ENCODE measurements around the gene PARVA. TPM values are rescaled to one million over a fixed set of nuclear protein-coding genes. Genes with fewer than 3 reads are reported as not detected.
A peak's percentile ranks its signal among the peaks of the same experiment; 100 is the strongest.

Gene PARVA
- total and polyA plus RNA-seq, 9 of the 15 experiments (the other 6 are each of a cell fraction or from before 2014, with no cell fraction given) = 0.11 TPM; not detected in 8

GRCh38 chr11:12409621-12410005 is 32.2 kb downstream of the PARVA start:
- no peak overlapping the region for H3K4me3 ChIP-seq
- intact Hi-C loops (cut with micrococcal nuclease) = loop anchor here (1.0 to 10.0 kb wide), 4 partner anchors 23 to 403 kb away; no protein-coding TSS in a partner anchor
- 3% methylated on average over 3 of the region's 3 CpGs for WGBS (ENCODE audit: insufficient coverage, low coverage, missing lambda C conversion rate)
- DNase-seq (ENCODE audit: extremely low read depth in 1 of 4, low spot score in 3 of 4) (no peak), FAIRE-seq (no peak), ATAC-seq (no peak)
- H3K27ac ChIP-seq (ENCODE audit: extremely low read depth, low read depth, low read length) = no peak overlapping the region
- H3K9me3 ChIP-seq (replicated peaks; ENCODE audit: control insufficient read depth, insufficient read depth, low read depth, low read length) = no peaks in the 10 kb centered on the region
- ChIA-PET CTCF (ENCODE audit: low intra/inter-chr PET ratio) (no interaction called here), POLR2A (no interaction called here)
- H3K36me3 ChIP-seq (ENCODE audit: control insufficient read depth, insufficient read depth, low read length) = no peaks in the 10 kb centered on the region
- no peaks in the 10 kb centered on the region for H3K9me1 ChIP-seq (ENCODE audit: control insufficient read depth, insufficient read depth, low read length)
- no peak overlapping the region for H3K9ac ChIP-seq (ENCODE audit: insufficient read depth in 1 of 2, low read depth in 2 of 2, low read length in 2 of 2)
- BruUV-seq (replicated peaks) = no TSS peak
- H3K79me2 ChIP-seq (ENCODE audit: control insufficient read depth, insufficient read depth, low read length) = no peaks in the 10 kb centered on the region
- H2AFZ ChIP-seq (ENCODE audit: low read depth, low read length) = no peak overlapping the region
- in situ Hi-C loops (cut with MboI) = loop anchor here (5.0 kb wide), 1 partner anchor 483 kb away; no protein-coding TSS in a partner anchor
- 0 out of 5 replicates have a peak, but pooled peaks cover 0 to 3% of the 10 kb centered on the region in 2 experiments for H3K4me1 ChIP-seq (replicated peaks in 1 of 2; ENCODE audit: control insufficient read depth in 2 of 2, insufficient read depth in 2 of 2, low read length in 2 of 2)
- H3K27me3 ChIP-seq (ENCODE audit: control insufficient read depth in 2 of 2, insufficient read depth in 2 of 2, low read length in 2 of 2) = peaks cover 2 to 17% of the 10 kb centered on the region in 2 experiments
- 0 out of 2 replicates have a peak, but pooled peaks have one; percentile 8 for TF ChIP-seq CEBPB (tag; IDR thresholded peaks at IDR 0.05)
- no peak for TF ChIP-seq ZNF316 (IDR thresholded peaks at IDR 0.05)
- no peaks in the 10 kb centered on the region; the same call in 1 of the 2 replicates for H4K20me1 ChIP-seq (replicated peaks; ENCODE audit: control insufficient read depth, insufficient read depth, low read length)
- H3K4me2 ChIP-seq (ENCODE audit: insufficient read depth, low read length) = no peak overlapping the region

- H3K79me2 ChIP-seq (ENCODE audit: control insufficient read depth, insufficient read depth, low read length) = no peaks in the 10 kb centered on the region
- no peaks in the 10 kb centered on the region for H3K9me1 ChIP-seq (ENCODE audit: control insufficient read depth, insufficient read depth, low read length)
- CTCF ChIA-PET (ENCODE audit: low intra/inter-chr PET ratio) = no interaction called here
- FAIRE-seq (no peak), DNase-seq (ENCODE audit: extremely low read depth in 1 of 4, low spot score in 3 of 4) (no peak), ATAC-seq (no peak; the same call in 1 of the 3 replicates)
- no TSS peak for BruUV-seq (replicated peaks)
- H2AFZ ChIP-seq (ENCODE audit: low read depth, low read length) = no peak overlapping the region
- no peak overlapping the region for H3K4me3 ChIP-seq
- H3K27ac ChIP-seq (ENCODE audit: extremely low read depth, low read depth, low read length) = no peak overlapping the region
- POLR2A ChIA-PET = no interaction called here
- WGBS (ENCODE audit: insufficient coverage, low coverage, missing lambda C conversion rate) = 4% methylated on average over 9 of the region's 10 CpGs
- no peak overlapping the region for H3K9ac ChIP-seq (ENCODE audit: insufficient read depth in 1 of 2, low read depth in 2 of 2, low read length in 2 of 2)
- no peaks in the 10 kb centered on the region for H3K9me3 ChIP-seq (replicated peaks; ENCODE audit: control insufficient read depth, insufficient read depth, low read depth, low read length)
- H3K27me3 ChIP-seq (ENCODE audit: control insufficient read depth in 2 of 2, insufficient read depth in 2 of 2, low read length in 2 of 2) = peaks cover 2 to 16% of the 10 kb centered on the region in 2 experiments
- H4K20me1 ChIP-seq (replicated peaks; ENCODE audit: control insufficient read depth, insufficient read depth, low read length) = no peaks in the 10 kb centered on the region; the same call in 1 of the 2 replicates
- 0 out of 5 replicates have a peak, but pooled peaks cover 0 to 3% of the 10 kb centered on the region in 2 experiments for H3K4me1 ChIP-seq (replicated peaks in 1 of 2; ENCODE audit: control insufficient read depth in 2 of 2, insufficient read depth in 2 of 2, low read length in 2 of 2)
- in situ Hi-C loops (cut with MboI) (loop anchor here (5.0 kb wide), 1 partner anchor 482 kb away; no protein-coding TSS in a partner anchor), intact Hi-C loops (cut with micrococcal nuclease) (loop anchor here (5.0 kb wide), 2 partner anchors 187 to 402 kb away; no protein-coding TSS in a partner anchor)
- no peak overlapping the region for H3K4me2 ChIP-seq (ENCODE audit: insufficient read depth, low read length)
- H3K36me3 ChIP-seq (ENCODE audit: control insufficient read depth, insufficient read depth, low read length) = no peaks in the 10 kb centered on the region
- no peak for TF ChIP-seq PHTF2 (CRISPR knock-in tag; IDR thresholded peaks at IDR 0.05)
- TF ChIP-seq MYBL2 (IDR thresholded peaks at IDR 0.05; ENCODE audit: low read depth) = no peak
- TF ChIP-seq MYBL2 (CRISPR knock-in tag; IDR thresholded peaks at IDR 0.05; ENCODE audit: borderline replicate concordance) = no peak
- no peak for TF ChIP-seq RBM17 (IDR thresholded peaks at IDR 0.05; ENCODE audit: borderline replicate concordance, low read depth, low read length)
- TF ChIP-seq CTCF (IDR thresholded peaks at IDR 0.05 in 2 of 3, conservative IDR thresholded peaks at IDR 0.05 in 1 of 3; ENCODE audit: insufficient read depth in 2 of 3, low read depth in 1 of 3, low read length in 3 of 3) = peak in 2 of 3 experiments; percentile 18 to 35; a peak in 2 of 6 replicates
- TF ChIP-seq CBX3 (IDR thresholded peaks at IDR 0.05; ENCODE audit: borderline replicate concordance in 1 of 2, low read length in 2 of 2) = no peak
- no peak for TF ChIP-seq FOXM1 (IDR thresholded peaks at IDR 0.05; ENCODE audit: low read depth)
- no peak for TF ChIP-seq FOXM1 (CRISPR knock-in tag; IDR thresholded peaks at IDR 0.05; ENCODE audit: low read depth)
- TF ChIP-seq RAD21 (CRISPR knock-in tag; conservative IDR thresholded peaks at IDR 0.05 in 1 of 2, IDR thresholded peaks at IDR 0.05 in 1 of 2) = peak in 1 of 2 experiments; percentile 55; a peak in 2 of 4 replicates
- TF ChIP-seq KAT2B (IDR thresholded peaks at IDR 0.05; ENCODE audit: low read depth, low read length) = no peak
- TF ChIP-seq ETV5 (CRISPR knock-in tag; IDR thresholded peaks at IDR 0.05; ENCODE audit: low read depth) = no peak
These were observed 32.8 kb downstream of the PARVA start for GRCh38 chr11:12410006-12410728.

All from K562 (cell line).